B cell (primary cell): Measurements from ENCODE around the gene EYS. TPM values are rescaled to one million over a fixed set of nuclear protein-coding genes. Genes with fewer than 3 reads are reported as not detected.

Experiments
- ATAC-seq: fragments of 200-7000 bp; cut with Tn5 transposase; one replicate; pipeline ENCODE4 v1.10.0; 2021; ENCODE audit warnings: low read depth, mild to moderate bottlenecking, moderate number of reproducible peaks, moderate library complexity
- CTCF ChIA-PET: fragments of 350-600 bp; sonication (Branson Sonifier 250); formaldehyde crosslinking; loops from one replicate; lab custom pipeline; 2021; ENCODE audit warnings: antibody characterized with exemption, inconsistent platforms; lab: Charles Lee
- POLR2A ChIA-PET: fragments of 350-600 bp; sonication (Branson Sonifier 250); formaldehyde crosslinking; loops from one replicate; lab custom pipeline; 2021; ENCODE audit warnings: antibody characterized with exemption; lab: Charles Lee
- DNase-seq: peaks from one replicate; pipeline ENCODE4 v3.0.0; 2013
- H2AFZ ChIP-seq: 2 replicates; pipeline ENCODE4 v1.6.1; 2012; ENCODE audit warnings: mild to moderate bottlenecking, low read depth, low read length; ENCODE audit not compliant: insufficient read depth, poor library complexity, severe bottlenecking
- H3K27ac ChIP-seq, 2 donors: 1 replicate in 1 of 2; 2 replicates in 1 of 2; pipeline ENCODE4 v1.5.1; 2012 to 2013; ENCODE audit warnings: low read length in 2 of 2, mild to moderate bottlenecking in 2 of 2, moderate library complexity in 1 of 2
- H3K27me3 ChIP-seq, 4 experiments: fragments of 200-600 bp in 1 of 4; sonication (generic) in 1 of 4; replicated peaks in 1 of 4; 1 replicate in 2 of 4; 2 replicates in 2 of 4; pipeline versions ENCODE4 v1.6.1 to v1.7.0; 2013 to 2016; ENCODE audit warnings: low read length in 3 of 4, mild to moderate bottlenecking in 2 of 4, mixed read lengths in 1 of 4, moderate library complexity in 1 of 4; ENCODE audit not compliant: insufficient read depth in 4 of 4, control insufficient read depth in 3 of 4; ENCODE audit errors: control extremely low read depth in 1 of 4
- H3K36me3 ChIP-seq, 2 experiments: replicated peaks in 1 of 2; 1 replicate in 1 of 2; 2 replicates in 1 of 2; pipeline versions ENCODE4 v1.6.1 to v1.7.1; 2013; ENCODE audit warnings: low read length in 1 of 2; ENCODE audit not compliant: insufficient read depth in 2 of 2, control insufficient read depth in 1 of 2; ENCODE audit errors: control extremely low read depth in 1 of 2, extremely low read depth in 1 of 2
- H3K4me1 ChIP-seq, 2 donors: fragments of 200-600 bp in 1 of 2; sonication (generic) in 1 of 2; 1 replicate in 1 of 2; 2 replicates in 1 of 2; pipeline versions ENCODE4 v1.5.1 to v1.6.1; 2013 to 2017; ENCODE audit warnings: low read length in 2 of 2; ENCODE audit not compliant: control insufficient read depth in 2 of 2, insufficient read depth in 2 of 2
- H3K4me2 ChIP-seq: replicated peaks from 2 replicates; pipeline ENCODE3; 2012; ENCODE audit warnings: mild to moderate bottlenecking, low read depth, low read length; ENCODE audit not compliant: poor library complexity, severe bottlenecking
- H3K4me3 ChIP-seq, 5 experiments: fragments of 200-600 bp in 1 of 5; sonication (generic) in 1 of 5; 1 replicate in 3 of 5; 2 replicates in 2 of 5; pipeline versions ENCODE4 v1.5.1 to v1.7.0; 2011 to 2016; ENCODE audit warnings: low read length in 4 of 5, mild to moderate bottlenecking in 4 of 5, low read depth in 2 of 5, control low read depth in 1 of 5, moderate library complexity in 1 of 5; ENCODE audit not compliant: insufficient read depth in 1 of 5; ENCODE audit errors: control extremely low read depth in 1 of 5, extremely low read depth in 1 of 5
- H3K79me2 ChIP-seq: fragments of 200-600 bp; sonication (generic); one replicate; pipeline ENCODE4 v1.6.0; 2016; ENCODE audit warnings: low read length; ENCODE audit not compliant: control insufficient read depth, insufficient read depth
- H3K9ac ChIP-seq: fragments of 200-600 bp; sonication (generic); 2 replicates; pipeline ENCODE4 v1.6.1; 2017; ENCODE audit warnings: mild to moderate bottlenecking, low read length, moderate library complexity
- H3K9me3 ChIP-seq, 3 donors: one replicate each; pipeline versions ENCODE4 v1.6.1 to v1.7.1; 2013; ENCODE audit warnings: low read length in 2 of 3; ENCODE audit not compliant: control insufficient read depth in 2 of 3, insufficient read depth in 1 of 3; ENCODE audit errors: control extremely low read depth in 1 of 3
- H4K20me1 ChIP-seq: 2 replicates; pipeline ENCODE4 v1.6.0; 2012; ENCODE audit warnings: mild to moderate bottlenecking, low read length; ENCODE audit not compliant: insufficient read depth, control insufficient read depth, poor library complexity, severe bottlenecking
- H3K27ac Mint-ChIP-seq: one replicate; pipeline ENCODE4 v1.8.0; 2021; ENCODE audit warnings: mixed read lengths
- H3K27me3 Mint-ChIP-seq: one replicate; pipeline ENCODE4 v1.8.0; 2021; ENCODE audit warnings: mixed read lengths
- H3K4me1 Mint-ChIP-seq: one replicate; pipeline ENCODE4 v1.8.0; 2021; ENCODE audit warnings: mixed read lengths
- H3K4me3 Mint-ChIP-seq: one replicate; pipeline ENCODE4 v1.8.0; 2021; ENCODE audit warnings: mixed read lengths
- H3K9me3 Mint-ChIP-seq: one replicate; pipeline ENCODE4 v1.8.0; 2022; ENCODE audit warnings: mixed read lengths; ENCODE audit not compliant: insufficient read depth
- EZH2 ChIP-seq: IDR thresholded peaks from 2 replicates; pipeline ENCODE4 v1.6.1; 2012; ENCODE audit warnings: borderline replicate concordance, low read depth, mild to moderate bottlenecking, moderate library complexity, low read length; ENCODE audit not compliant: insufficient read depth, poor library complexity, severe bottlenecking
- WGBS: methylation state at CpG from one replicate; pipeline ENCODE4 v1.1.5; 2013; ENCODE audit warnings: missing lambda C conversion rate; ENCODE audit not compliant: insufficient coverage; 5-methylcytosine and 5-hydroxymethylcytosine counted together
- intact Hi-C: fragments of 100-400 bp; cut with micrococcal nuclease; formaldehyde crosslinking; loops from one replicate; pipeline ENCODE4 v1.10.0; 2022
- polyA plus RNA-seq: library from polyadenylated mRNA; depleted of rRNA; stranded (reverse); fragments of >200 nt; gene quantifications from 2 replicates; pipeline ENCODE4 v1.2.3, GENCODE V29; 2012
- total RNA-seq, 2 donors: library from RNA; stranded (reverse); fragments of 120-200 nt in 1 of 2; gene quantifications; 1 replicate in 1 of 2; 2 replicates in 1 of 2; pipeline versions ENCODE4 v1.2.3 to v1.2.4, GENCODE V29; 2013 to 2022
- TF ChIP-seq, protein P1 (sequence below): fragments of 200-600 bp; IDR thresholded peaks from one replicate; pipeline ENCODE4 v1.8.0; 2022; ENCODE audit warnings: antibody characterized with exemption, mild to moderate bottlenecking

EYS gene
- total and polyA plus RNA-seq, 2 donors (not counting 1 experiment from before 2014, with no cell fraction given), result not detected

DNA sequence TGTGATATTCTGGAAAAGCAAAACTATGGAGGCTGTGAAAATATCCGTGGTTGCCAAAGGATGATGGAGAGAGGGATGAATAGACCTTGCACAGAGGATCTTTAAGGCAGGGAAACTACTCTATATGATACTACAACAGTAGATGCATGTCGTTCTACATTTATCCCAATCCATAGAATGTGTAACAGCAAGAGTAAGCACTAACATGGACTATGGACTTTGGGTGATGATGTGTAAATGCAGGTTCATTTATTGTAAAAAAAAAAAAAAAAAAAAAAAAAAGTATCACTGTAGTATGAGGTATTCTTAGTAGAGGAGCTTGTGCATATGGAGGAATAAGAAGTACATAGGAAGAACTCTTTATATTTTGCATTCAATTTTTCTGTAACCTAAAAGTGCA, 1563.9 kb downstream of the EYS start:
- intact Hi-C loops, result no loop called here
- Histone ChIP-seq H3K79me2 (no peaks in the 10 kb centered on the region), H3K4me1 (no peaks in the 10 kb centered on the region), H3K27me3 (no peaks in the 10 kb centered on the region), H3K9ac (no peak overlapping the region), H3K4me3 (no peak overlapping the region), H3K27ac (no peak overlapping the region), H3K9me3 (no peaks in the 10 kb centered on the region), H3K4me2 (no peak overlapping the region), H3K36me3 (no peaks in the 10 kb centered on the region), H4K20me1 (no peaks in the 10 kb centered on the region), H2AFZ (no peak overlapping the region)
- TF ChIP-seq, protein P1, sequence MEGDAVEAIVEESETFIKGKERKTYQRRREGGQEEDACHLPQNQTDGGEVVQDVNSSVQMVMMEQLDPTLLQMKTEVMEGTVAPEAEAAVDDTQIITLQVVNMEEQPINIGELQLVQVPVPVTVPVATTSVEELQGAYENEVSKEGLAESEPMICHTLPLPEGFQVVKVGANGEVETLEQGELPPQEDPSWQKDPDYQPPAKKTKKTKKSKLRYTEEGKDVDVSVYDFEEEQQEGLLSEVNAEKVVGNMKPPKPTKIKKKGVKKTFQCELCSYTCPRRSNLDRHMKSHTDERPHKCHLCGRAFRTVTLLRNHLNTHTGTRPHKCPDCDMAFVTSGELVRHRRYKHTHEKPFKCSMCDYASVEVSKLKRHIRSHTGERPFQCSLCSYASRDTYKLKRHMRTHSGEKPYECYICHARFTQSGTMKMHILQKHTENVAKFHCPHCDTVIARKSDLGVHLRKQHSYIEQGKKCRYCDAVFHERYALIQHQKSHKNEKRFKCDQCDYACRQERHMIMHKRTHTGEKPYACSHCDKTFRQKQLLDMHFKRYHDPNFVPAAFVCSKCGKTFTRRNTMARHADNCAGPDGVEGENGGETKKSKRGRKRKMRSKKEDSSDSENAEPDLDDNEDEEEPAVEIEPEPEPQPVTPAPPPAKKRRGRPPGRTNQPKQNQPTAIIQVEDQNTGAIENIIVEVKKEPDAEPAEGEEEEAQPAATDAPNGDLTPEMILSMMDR, result no peak
- TF ChIP-seq EZH2, result no peak
- ChIA-PET POLR2A (no interaction called here), CTCF (interaction anchor here (0.7 kb wide), 1 partner anchor 1337 kb away, joined by 4 read pairs; no protein-coding TSS in a partner anchor)
- Mint-ChIP-seq H3K9me3 (no peaks in the 10 kb centered on the region), H3K27ac (no peak overlapping the region), H3K4me3 (no peak overlapping the region), H3K27me3 (no peaks in the 10 kb centered on the region), H3K4me1 (no peaks in the 10 kb centered on the region)
- WGBS, result no CpG with 5 or more reads among the region's 2 CpGs
- ATAC-seq (no peak), DNase-seq (no peak)

DNA sequence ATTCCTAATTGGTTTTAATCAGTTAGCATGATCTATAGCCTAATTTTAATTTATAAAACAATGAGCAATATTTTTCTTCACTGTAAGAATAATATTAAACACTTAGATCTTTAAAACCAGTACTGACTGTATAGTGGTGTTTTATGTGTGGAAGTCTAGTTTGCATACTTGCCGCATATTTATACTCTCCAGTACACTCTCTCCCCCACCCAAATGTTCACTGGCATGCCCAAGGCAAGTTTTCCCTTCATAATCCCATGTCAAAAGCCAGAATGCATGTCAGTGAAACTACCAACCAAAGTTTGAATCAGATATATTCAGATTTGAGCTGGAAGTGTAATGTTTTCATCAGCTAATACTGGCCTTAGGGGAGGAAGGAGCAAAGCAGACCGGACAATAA, 1565.3 kb downstream of the EYS start:
- Histone ChIP-seq H3K79me2 (no peaks in the 10 kb centered on the region), H3K9me3 (no peaks in the 10 kb centered on the region), H3K36me3 (no peaks in the 10 kb centered on the region), H4K20me1 (no peaks in the 10 kb centered on the region), H2AFZ (no peak overlapping the region), H3K4me2 (no peak overlapping the region), H3K4me3 (no peak overlapping the region), H3K9ac (no peak overlapping the region), H3K27ac (no peak overlapping the region), H3K4me1 (no peaks in the 10 kb centered on the region), H3K27me3 (no peaks in the 10 kb centered on the region)
- Mint-ChIP-seq H3K4me3 (no peak overlapping the region), H3K4me1 (no peaks in the 10 kb centered on the region), H3K27ac (no peak overlapping the region), H3K27me3 (no peaks in the 10 kb centered on the region), H3K9me3 (peaks cover 3% of the 10 kb centered on the region)
- no peak for TF ChIP-seq EZH2
- TF ChIP-seq, protein P1, result no peak
- DNase-seq, result no peak
- WGBS, result 80% methylated on average over 1 of the region's 2 CpGs
- CTCF ChIA-PET, result no interaction called here
- ATAC-seq, result no peak
- POLR2A ChIA-PET, result no interaction called here
- intact Hi-C loops, result no loop called here
